Left ventricle myocardium inferior (tissue), 1 donor: ENCODE results near the gene COL23A1. TPM values are rescaled to one million over a fixed set of nuclear protein-coding genes. Genes with fewer than 3 reads are reported as not detected.

Experiments
- DNase-seq: peaks from one replicate; pipeline ENCODE4 v3.0.0-alpha.2; 2020
- H3K27ac ChIP-seq: fragments of 200-600 bp; replicated peaks from 2 replicates; pipeline ENCODE4 v1.8.0; 2021
- H3K27me3 ChIP-seq: fragments of 200-600 bp; 2 replicates; pipeline ENCODE4 v1.8.0; 2021; ENCODE audit warnings: low read depth
- H3K36me3 ChIP-seq: fragments of 200-600 bp; 2 replicates; pipeline ENCODE4 v1.8.0; 2021
- H3K4me1 ChIP-seq: fragments of 200-600 bp; 2 replicates; pipeline ENCODE4 v1.8.0; 2021
- H3K4me3 ChIP-seq: fragments of 200-600 bp; 2 replicates; pipeline ENCODE4 v1.8.0; 2021; ENCODE audit warnings: mild to moderate bottlenecking, moderate library complexity
- H3K9me3 ChIP-seq: fragments of 200-600 bp; replicated peaks from 2 replicates; pipeline ENCODE4 v1.8.0; 2021
- CTCF ChIP-seq: fragments of 200-600 bp; IDR thresholded peaks from 2 replicates; pipeline ENCODE4 v1.8.0; 2021; ENCODE audit warnings: antibody characterized with exemption, mild to moderate bottlenecking, borderline replicate concordance
- intact Hi-C: fragments of 100-400 bp; cut with micrococcal nuclease; formaldehyde crosslinking; loops from one replicate; pipeline ENCODE4 v1.11.0; 2022
- total RNA-seq: library from RNA; stranded (reverse); fragmentation: NEBNext Ultra II Directional; extraction: Animal tissue kit (Norgen Biotek cat#: 25700); gene quantifications from one replicate; pipeline ENCODE4 v1.2.1, GENCODE V29; 2021
- donor health status: DM: no; HTN: yes; CAD: no; lungs with severe emphysema.

COL23A1 gene
- total RNA-seq, 1 donor from 2014 or later = 27.4 TPM

- H3K27me3 ChIP-seq = peaks cover 13% of the 10 kb centered on the region
- H3K4me3 ChIP-seq = no peak overlapping the region
- no peak for DNase-seq
- no peak for TF ChIP-seq CTCF
- H3K4me1 ChIP-seq = peaks cover 24% of the 10 kb centered on the region
- no peak overlapping the region for H3K27ac ChIP-seq
- intact Hi-C loops = no loop called here
- no peaks in the 10 kb centered on the region for H3K36me3 ChIP-seq
- H3K9me3 ChIP-seq = no peaks in the 10 kb centered on the region
These were observed 166.8 kb downstream of the COL23A1 start for GRCh38 chr5:178423431-178423830.

- peaks cover 16% of the 10 kb centered on the region for H3K4me1 ChIP-seq
- no peaks in the 10 kb centered on the region for H3K9me3 ChIP-seq
- H3K36me3 ChIP-seq = no peaks in the 10 kb centered on the region
- peaks cover 22% of the 10 kb centered on the region for H3K27me3 ChIP-seq
- TF ChIP-seq CTCF = no peak
- no peak for DNase-seq
- intact Hi-C loops = no loop called here
- no peak overlapping the region for H3K27ac ChIP-seq
- no peak overlapping the region for H3K4me3 ChIP-seq
These were observed 167.8 kb downstream of the COL23A1 start for GRCh38 chr5:178422400-178422775.

- Histone ChIP-seq H3K27ac (no peak overlapping the region), H3K9me3 (no peaks in the 10 kb centered on the region), H3K4me3 (no peak overlapping the region), H3K4me1 (peaks cover 16% of the 10 kb centered on the region), H3K27me3 (peaks cover 25% of the 10 kb centered on the region), H3K36me3 (no peaks in the 10 kb centered on the region)
- TF ChIP-seq CTCF = no peak
- no peak for DNase-seq
- intact Hi-C loops = no loop called here
These were observed 168.3 kb downstream of the COL23A1 start for GRCh38 chr5:178421699-178422399.

- no peaks in the 10 kb centered on the region for H3K36me3 ChIP-seq
- intact Hi-C loops = no loop called here
- DNase-seq = no peak
These were observed 169.1 kb downstream of the COL23A1 start for GRCh38 chr5:178421128-178421527.

GRCh38 chr5:178420354-178420781, 169.8 kb downstream of the COL23A1 start:
- H3K4me3 ChIP-seq = no peak overlapping the region
- no peak for DNase-seq
- no peak for TF ChIP-seq CTCF
- no peaks in the 10 kb centered on the region for H3K36me3 ChIP-seq
- peaks cover 16% of the 10 kb centered on the region for H3K4me1 ChIP-seq
- no peaks in the 10 kb centered on the region for H3K9me3 ChIP-seq
- intact Hi-C loops = no loop called here
- no peak overlapping the region for H3K27ac ChIP-seq
- H3K27me3 ChIP-seq = peaks cover 34% of the 10 kb centered on the region

More at GRCh38 chr5:178421128-178421527, 169.1 kb downstream of the COL23A1 start:
- Histone ChIP-seq H3K4me3 (no peak overlapping the region), H3K27ac (no peak overlapping the region), H3K9me3 (no peaks in the 10 kb centered on the region), H3K27me3 (peaks cover 29% of the 10 kb centered on the region), H3K4me1 (peaks cover 16% of the 10 kb centered on the region)
- no peak for TF ChIP-seq CTCF
